ENCODE results near the gene TMEM212. TPM values are rescaled to one million over a fixed set of nuclear protein-coding genes. Genes with fewer than 3 reads are reported as not detected.

TMEM212 gene
- total and polyA plus RNA-seq, 2 donors (not counting 3 experiments of a cell fraction or from before 2014, with no cell fraction given): not detected

- Histone ChIP-seq H3K4me1 (ENCODE audit: control insufficient read depth, extremely low read depth, insufficient read depth, low read length) (peaks cover 53% of the 10 kb centered on the region), H3K9ac (replicated peaks; ENCODE audit: extremely low read depth, insufficient read depth, low read length) (peak overlapping the region; percentile 83), H3K4me2 (ENCODE audit: insufficient read depth, low read length) (peak overlapping the region; percentile 71), H3K27me3 (ENCODE audit: control insufficient read depth in 2 of 2, insufficient read depth in 2 of 2, low read length in 2 of 2) (no peaks in the 10 kb centered on the region), H2AFZ (ENCODE audit: low read depth, low read length) (no peak overlapping the region), H3K9me3 (replicated peaks; ENCODE audit: control insufficient read depth, insufficient read depth, low read length) (no peaks in the 10 kb centered on the region), H3K4me3 (replicated peaks in 1 of 3; ENCODE audit: insufficient read depth in 1 of 3, low read depth in 1 of 3, low read length in 3 of 3) (no peak overlapping the region), H3K9me1 (replicated peaks; ENCODE audit: control insufficient read depth, extremely low read depth, insufficient read depth, low read length) (no peaks in the 10 kb centered on the region), H3K79me2 (ENCODE audit: control insufficient read depth, insufficient read depth, low read length) (no peaks in the 10 kb centered on the region), H3K27ac (ENCODE audit: insufficient read depth, low read depth, low read length) (peak overlapping the region; percentile 97), H3K36me3 (ENCODE audit: control insufficient read depth in 2 of 2, extremely low read depth in 1 of 2, insufficient read depth in 2 of 2, low read length in 2 of 2) (no peaks in the 10 kb centered on the region), H4K20me1 (replicated peaks; ENCODE audit: control insufficient read depth, extremely low read depth, insufficient read depth, low read length) (no peaks in the 10 kb centered on the region)
- ChIA-PET CTCF (interaction anchor here (1.8 kb wide), 1 partner anchor 15 kb away, joined by 5 read pairs; no protein-coding TSS in a partner anchor), POLR2A (no interaction called here)
- DNase-seq (ENCODE audit: low read depth, low spot score) (no peak), FAIRE-seq (no peak)
- no peak for TF ChIP-seq CTCF (IDR thresholded peaks at IDR 0.05; ENCODE audit: extremely low read depth in 1 of 2, insufficient read depth in 1 of 2, low read depth in 1 of 2, low read length in 2 of 2)
- TF ChIP-seq JUN (IDR thresholded peaks at IDR 0.05; ENCODE audit: borderline replicate concordance, insufficient read depth, insufficient read length, low read depth): no peak
- TF ChIP-seq MAX (IDR thresholded peaks at IDR 0.05; ENCODE audit: insufficient read depth, insufficient read length): no peak
- BruUV-seq (replicated peaks): no TSS peak
- intact Hi-C loops (cut with micrococcal nuclease) (loop anchor here (2.0 kb wide), 1 partner anchor 71 kb away; no protein-coding TSS in a partner anchor), dilution Hi-C loops (cut with MboI; ENCODE audit: extremely low pct_ligation_motif_present, low sequenced_read_pairs) (no loop called here)
These were observed 32.8 kb downstream of the TMEM212 start for GRCh38 chr3:171875923-171876412.

- FAIRE-seq: peak; percentile 31
- intact Hi-C loops (cut with micrococcal nuclease) (no loop called here), dilution Hi-C loops (cut with MboI; ENCODE audit: extremely low pct_ligation_motif_present, low sequenced_read_pairs) (no loop called here)
- no peak overlapping the region for H3K4me3 ChIP-seq (replicated peaks in 1 of 3; ENCODE audit: insufficient read depth in 1 of 3, low read depth in 1 of 3, low read length in 3 of 3)
- POLR2A ChIA-PET: no interaction called here
- H3K4me1 ChIP-seq (ENCODE audit: control insufficient read depth, extremely low read depth, insufficient read depth, low read length): peaks cover 53% of the 10 kb centered on the region
- H3K9me1 ChIP-seq (replicated peaks; ENCODE audit: control insufficient read depth, extremely low read depth, insufficient read depth, low read length): no peaks in the 10 kb centered on the region
- H3K79me2 ChIP-seq (ENCODE audit: control insufficient read depth, insufficient read depth, low read length): no peaks in the 10 kb centered on the region
- H3K27me3 ChIP-seq (ENCODE audit: control insufficient read depth in 2 of 2, insufficient read depth in 2 of 2, low read length in 2 of 2): no peaks in the 10 kb centered on the region
- H3K4me2 ChIP-seq (ENCODE audit: insufficient read depth, low read length): peak overlapping the region; percentile 51
- no peaks in the 10 kb centered on the region for H4K20me1 ChIP-seq (replicated peaks; ENCODE audit: control insufficient read depth, extremely low read depth, insufficient read depth, low read length)
- CTCF ChIA-PET: no interaction called here
- DNase-seq (ENCODE audit: low read depth, low spot score): peak; percentile 90
- no TSS peak for BruUV-seq (replicated peaks)
- peak overlapping the region; percentile 47 for H3K9ac ChIP-seq (replicated peaks; ENCODE audit: extremely low read depth, insufficient read depth, low read length)
- H3K9me3 ChIP-seq (replicated peaks; ENCODE audit: control insufficient read depth, insufficient read depth, low read length): no peaks in the 10 kb centered on the region
- H3K27ac ChIP-seq (ENCODE audit: insufficient read depth, low read depth, low read length): peak overlapping the region; percentile 97
- no peaks in the 10 kb centered on the region for H3K36me3 ChIP-seq (ENCODE audit: control insufficient read depth in 2 of 2, extremely low read depth in 1 of 2, insufficient read depth in 2 of 2, low read length in 2 of 2)
- peak; percentile 90 for TF ChIP-seq JUN (IDR thresholded peaks at IDR 0.05; ENCODE audit: borderline replicate concordance, insufficient read depth, insufficient read length, low read depth)
- no peak for TF ChIP-seq CTCF (IDR thresholded peaks at IDR 0.05; ENCODE audit: extremely low read depth in 1 of 2, insufficient read depth in 1 of 2, low read depth in 1 of 2, low read length in 2 of 2)
- TF ChIP-seq POLR2AphosphoS5 (IDR thresholded peaks at IDR 0.05; ENCODE audit: insufficient read depth, low read depth, low read length): no peak
- TF ChIP-seq FOS (IDR thresholded peaks at IDR 0.05; ENCODE audit: borderline replicate concordance, insufficient read depth, low read length): peak; percentile 79
- H2AFZ ChIP-seq (ENCODE audit: low read depth, low read length): peak overlapping the region; percentile 12
These were observed 33.6 kb downstream of the TMEM212 start for GRCh38 chr3:171876680-171877147.

Data from endothelial cell of umbilical vein (primary cell).